DOHH2 (cell line): ENCODE data around the gene ABAT.
A peak's percentile ranks its signal among the peaks of the same experiment; 100 is the strongest.

Experiments used
- H3F3A ChIP-seq: fragments of 200-600 bp; sonication (generic), shearing (Covaris generic); 2 replicates; pipeline ENCODE4 v1.6.0; 2016; ENCODE audit warnings: antibody characterized with exemption, mild to moderate bottlenecking; ENCODE audit not compliant: control insufficient read depth, insufficient read depth
- H3K27ac ChIP-seq: fragments of 200-600 bp; sonication (generic); 2 replicates; pipeline ENCODE4 v1.5.1; 2014; ENCODE audit warnings: low read depth, mild to moderate bottlenecking, low read length, moderate library complexity
- H3K27me3 ChIP-seq: fragments of 200-600 bp; sonication (generic); 2 replicates; pipeline ENCODE4 v1.6.1; 2014; ENCODE audit warnings: mild to moderate bottlenecking, low read length, mixed read lengths; ENCODE audit not compliant: control insufficient read depth
- H3K36me3 ChIP-seq: fragments of 200-600 bp; sonication (generic); 2 replicates; pipeline ENCODE4 v1.6.1; 2014; ENCODE audit warnings: mild to moderate bottlenecking, low read length, moderate library complexity, mixed read lengths; ENCODE audit not compliant: control insufficient read depth
- H3K4me1 ChIP-seq: fragments of 200-600 bp; sonication (generic); 2 replicates; pipeline ENCODE4 v1.6.1; 2014; ENCODE audit warnings: mild to moderate bottlenecking, low read length, mixed read lengths; ENCODE audit not compliant: control insufficient read depth
- H3K4me2 ChIP-seq: fragments of 200-600 bp; sonication (generic); 2 replicates; pipeline ENCODE4 v1.6.0; 2014; ENCODE audit warnings: mild to moderate bottlenecking, low read length, moderate library complexity
- H3K4me3 ChIP-seq: fragments of 200-600 bp; sonication (generic); 2 replicates; pipeline ENCODE4 v1.5.1; 2014; ENCODE audit warnings: mild to moderate bottlenecking, low read length, mixed read lengths
- H3K79me2 ChIP-seq: fragments of 200-600 bp; sonication (generic); 2 replicates; pipeline ENCODE4 v1.6.1; 2014; ENCODE audit warnings: mild to moderate bottlenecking, low read length, mixed read lengths; ENCODE audit not compliant: control insufficient read depth
- H3K9me2 ChIP-seq: fragments of 200-600 bp; sonication (generic); replicated peaks from 2 replicates; pipeline ENCODE4 v1.6.1; 2014; ENCODE audit warnings: mild to moderate bottlenecking, low read length, mixed read lengths; ENCODE audit not compliant: control insufficient read depth
- H3K9me3 ChIP-seq: fragments of 200-600 bp; sonication (generic); 2 replicates; pipeline ENCODE4 v1.6.1; 2014; ENCODE audit warnings: antibody characterized with exemption, low read length, mixed read lengths; ENCODE audit not compliant: control insufficient read depth, insufficient read depth
- H4K20me1 ChIP-seq: fragments of 200-600 bp; sonication (generic); 2 replicates; pipeline ENCODE4 v1.6.0; 2014; ENCODE audit warnings: low read depth, mild to moderate bottlenecking, antibody characterized with exemption, low read length, moderate library complexity; ENCODE audit not compliant: control insufficient read depth, insufficient read depth
- EZH2phosphoT487 ChIP-seq: fragments of 200-600 bp; sonication (generic); IDR thresholded peaks from 2 replicates; pipeline ENCODE4 v1.6.1; 2017; ENCODE audit warnings: borderline replicate concordance, mild to moderate bottlenecking, antibody characterized with exemption, low read length, moderate library complexity, mixed read lengths
- TF ChIP-seq, protein P1 (sequence below): fragments of 200-600 bp; sonication (generic); IDR thresholded peaks from one replicate; pipeline ENCODE4 v1.5.1; 2014; ENCODE audit warnings: antibody characterized with exemption, mild to moderate bottlenecking, low read depth, low read length; ENCODE audit not compliant: poor library complexity, severe bottlenecking

Gene ABAT

DNA sequence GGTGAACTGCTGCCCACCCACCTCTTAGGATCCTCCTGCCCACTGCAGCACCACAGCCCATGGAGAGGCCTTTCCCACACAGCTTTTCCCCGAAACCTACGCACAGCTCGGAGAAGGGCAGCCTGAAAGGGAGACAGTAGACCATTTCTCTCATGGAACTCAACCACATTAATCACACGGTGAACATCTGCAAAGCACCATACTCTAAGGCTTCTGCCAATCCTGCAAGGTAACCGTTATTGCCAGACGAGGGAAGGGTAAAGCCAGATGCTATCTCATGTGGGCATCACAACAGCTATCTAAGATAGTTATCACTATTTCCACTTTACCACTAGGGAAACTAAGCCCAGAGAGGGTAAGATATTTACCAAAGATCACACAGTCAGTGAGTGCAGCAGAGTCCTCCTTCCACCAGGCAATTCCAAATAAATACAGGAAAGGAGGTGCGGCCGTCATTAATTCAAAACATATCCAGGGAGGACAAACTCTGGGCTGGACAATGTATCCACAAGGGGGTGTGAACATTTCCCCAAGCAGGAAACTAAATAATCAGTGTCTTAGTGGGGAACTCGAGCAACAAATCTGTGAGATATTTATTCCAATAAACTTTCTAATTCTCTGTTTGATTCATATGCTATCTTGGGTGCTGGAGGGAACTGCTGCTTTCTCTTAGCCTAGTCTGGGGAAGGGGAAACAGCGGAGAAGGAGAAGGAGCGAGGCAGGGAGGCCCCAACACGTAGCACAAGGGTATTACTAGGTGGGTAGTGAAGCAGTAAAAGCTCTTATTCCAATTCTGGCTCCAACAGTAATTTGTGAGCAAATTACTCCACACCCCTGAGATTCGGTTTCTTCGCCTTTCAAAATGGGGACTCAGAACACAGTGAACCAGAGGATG lies 122.3 kb downstream of the ABAT start:
- Histone ChIP-seq H4K20me1 (peaks cover 22% of the 10 kb centered on the region), H3K36me3 (peaks cover 54% of the 10 kb centered on the region), H3K9me2 (no peaks in the 10 kb centered on the region), H3K4me3 (peak overlapping the region; percentile 95), H3K4me2 (peak overlapping the region; percentile 92), H3K27ac (peak overlapping the region; percentile 39), H3K27me3 (no peaks in the 10 kb centered on the region), H3K4me1 (peaks cover 41% of the 10 kb centered on the region), H3F3A (peaks cover 5% of the 10 kb centered on the region; the same call in 1 of the 2 replicates), H3K9me3 (no peaks in the 10 kb centered on the region), H3K79me2 (peaks cover 86% of the 10 kb centered on the region)
- TF ChIP-seq, protein P1, sequence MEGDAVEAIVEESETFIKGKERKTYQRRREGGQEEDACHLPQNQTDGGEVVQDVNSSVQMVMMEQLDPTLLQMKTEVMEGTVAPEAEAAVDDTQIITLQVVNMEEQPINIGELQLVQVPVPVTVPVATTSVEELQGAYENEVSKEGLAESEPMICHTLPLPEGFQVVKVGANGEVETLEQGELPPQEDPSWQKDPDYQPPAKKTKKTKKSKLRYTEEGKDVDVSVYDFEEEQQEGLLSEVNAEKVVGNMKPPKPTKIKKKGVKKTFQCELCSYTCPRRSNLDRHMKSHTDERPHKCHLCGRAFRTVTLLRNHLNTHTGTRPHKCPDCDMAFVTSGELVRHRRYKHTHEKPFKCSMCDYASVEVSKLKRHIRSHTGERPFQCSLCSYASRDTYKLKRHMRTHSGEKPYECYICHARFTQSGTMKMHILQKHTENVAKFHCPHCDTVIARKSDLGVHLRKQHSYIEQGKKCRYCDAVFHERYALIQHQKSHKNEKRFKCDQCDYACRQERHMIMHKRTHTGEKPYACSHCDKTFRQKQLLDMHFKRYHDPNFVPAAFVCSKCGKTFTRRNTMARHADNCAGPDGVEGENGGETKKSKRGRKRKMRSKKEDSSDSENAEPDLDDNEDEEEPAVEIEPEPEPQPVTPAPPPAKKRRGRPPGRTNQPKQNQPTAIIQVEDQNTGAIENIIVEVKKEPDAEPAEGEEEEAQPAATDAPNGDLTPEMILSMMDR = peak; percentile 23
- no peak for TF ChIP-seq EZH2phosphoT487

DNA sequence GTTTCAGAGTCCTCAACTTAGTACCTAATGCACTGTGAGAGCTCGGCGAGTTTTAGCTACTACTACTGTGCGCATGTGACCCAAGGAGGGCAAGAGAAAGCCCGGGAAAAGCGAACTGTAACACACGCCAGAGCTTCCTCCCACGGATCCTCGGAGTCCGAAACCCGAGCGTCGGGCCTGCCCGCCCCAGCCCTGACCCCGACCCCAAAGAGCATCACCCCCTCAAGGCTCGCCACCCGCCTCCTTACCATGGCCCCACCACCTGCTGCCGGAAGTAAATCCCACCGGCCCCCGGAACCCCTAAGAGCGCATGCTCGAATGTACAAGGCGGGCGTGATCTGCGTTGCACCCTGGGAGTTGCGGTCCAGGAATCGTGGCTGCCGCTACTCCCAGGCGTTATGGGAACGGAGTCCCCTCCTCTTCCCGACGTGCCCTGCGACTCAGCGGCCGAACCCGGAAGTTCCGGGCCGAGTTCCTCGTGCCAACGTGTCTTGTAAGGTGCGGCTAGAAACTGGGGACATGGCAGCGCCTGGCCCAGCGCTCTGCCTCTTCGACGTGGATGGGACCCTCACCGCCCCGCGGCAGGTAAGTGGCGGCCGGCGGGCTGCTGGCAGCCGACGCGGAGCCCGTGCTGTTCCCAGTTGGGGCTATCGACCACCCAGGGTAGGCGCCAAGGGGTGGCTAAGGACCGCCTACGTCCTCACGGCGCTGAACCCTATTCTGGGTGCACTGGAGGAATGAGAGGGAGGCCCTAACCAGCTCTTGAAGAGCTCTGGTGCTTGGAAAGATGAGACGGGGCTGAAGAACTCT lies 123.2 kb downstream of the ABAT start, which contains the start of the genes PMM2 and TMEM186:
Gene PMM2, plus strand, starts transcription at position 476 of the 810 bp plus-strand sequence. Its CDS starts 44 bp downstream, at position 520.
Gene TMEM186, minus strand, starts transcription at position 276 of the 810 bp plus-strand sequence. Its CDS starts 25 bp downstream, at position 251.
- Histone ChIP-seq H3K27me3 (no peaks in the 10 kb centered on the region), H3K4me1 (peaks cover 35% of the 10 kb centered on the region), H3K9me3 (no peaks in the 10 kb centered on the region), H3K79me2 (peaks cover 88% of the 10 kb centered on the region), H3K9me2 (no peaks in the 10 kb centered on the region), H3K4me3 (peak within 1 kb of the TSS; percentile 95), H3K36me3 (peaks cover 62% of the 10 kb centered on the region), H3K4me2 (peak within 1 kb of the TSS; percentile 98), H3F3A (no peaks in the 10 kb centered on the region), H3K27ac (peak within 1 kb of the TSS; percentile 39), H4K20me1 (peaks cover 19% of the 10 kb centered on the region)
- TF ChIP-seq, protein P1 = no peak
- TF ChIP-seq EZH2phosphoT487 = no peak

DNA sequence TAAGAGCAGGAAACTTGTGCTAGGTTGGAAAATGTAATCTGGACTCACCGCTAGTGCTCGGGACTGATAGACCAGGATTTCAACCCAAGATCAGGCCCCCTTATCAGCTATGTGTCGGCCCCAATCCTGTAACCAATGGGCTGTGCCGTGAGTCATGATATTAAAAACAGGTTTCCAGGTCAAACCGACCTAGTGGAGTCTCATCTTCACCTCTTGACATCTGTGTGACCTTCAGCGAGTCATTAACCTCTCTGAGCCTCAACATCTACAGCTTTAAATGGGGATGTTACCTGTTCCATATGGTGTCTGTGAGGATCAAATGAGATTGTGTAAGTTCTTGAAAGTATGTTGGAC lies 123.7 kb downstream of the ABAT start:
- H3F3A ChIP-seq = no peaks in the 10 kb centered on the region
- no peaks in the 10 kb centered on the region for H3K9me2 ChIP-seq
- peak overlapping the region; percentile 98 for H3K4me2 ChIP-seq
- TF ChIP-seq EZH2phosphoT487 = no peak
- TF ChIP-seq, protein P1 = no peak
- H3K27ac ChIP-seq = peak overlapping the region; percentile 35
- peaks cover 93% of the 10 kb centered on the region for H3K79me2 ChIP-seq
- H3K9me3 ChIP-seq = no peaks in the 10 kb centered on the region
- H3K36me3 ChIP-seq = peaks cover 68% of the 10 kb centered on the region
- peaks cover 19% of the 10 kb centered on the region for H4K20me1 ChIP-seq
- H3K4me1 ChIP-seq = peaks cover 35% of the 10 kb centered on the region
- no peaks in the 10 kb centered on the region for H3K27me3 ChIP-seq
- peak overlapping the region; percentile 95 for H3K4me3 ChIP-seq
